ENCODE data around the gene ICAM4.

ICAM4 gene

GRCh38 chr19:10291554-10292205, 4.9 kb downstream of the ICAM4 start:
- peak; percentile 27 for DNase-seq

GRCh38 chr19:10292206-10292788, 5.5 kb downstream of the ICAM4 start:
- peak; percentile 77 for DNase-seq

GRCh38 chr19:10292789-10293636, 6.3 kb downstream of the ICAM4 start:
- no peak for DNase-seq

- no peak for DNase-seq
These were observed 7.0 kb downstream of the ICAM4 start for GRCh38 chr19:10293637-10294367.

- DNase-seq = no peak
These were observed 7.6 kb downstream of the ICAM4 start for GRCh38 chr19:10294368-10294697.

- peak; percentile 85 for DNase-seq
These were observed 8.6 kb downstream of the ICAM4 start for GRCh38 chr19:10295305-10295846.

- DNase-seq = no peak
These were observed 9.3 kb downstream of the ICAM4 start for GRCh38 chr19:10295847-10296591.

- no peak for DNase-seq
These were observed 13.0 kb downstream of the ICAM4 start for GRCh38 chr19:10299545-10300458.

GRCh38 chr19:10305139-10305806, 18.5 kb downstream of the ICAM4 start:
- DNase-seq = no peak

- DNase-seq = no peak
These were observed 19.6 kb downstream of the ICAM4 start for GRCh38 chr19:10306327-10306726.

- no peak for DNase-seq
These were observed 22.7 kb downstream of the ICAM4 start, which contains the start of gene ZGLP1 for GRCh38 chr19:10309423-10309822. TSS of gene ZGLP1 (minus strand) at chr19:10309815.

GRCh38 chr19:10315335-10316214, 28.8 kb downstream of the ICAM4 start, which contains the start of gene FDX2:
TSS of gene FDX2 (minus strand) at chr19:10316015. CDS start at chr19:10315996, 19 bp downstream.
- peak; percentile 92 for DNase-seq

- DNase-seq = no peak
These were observed 29.7 kb downstream of the ICAM4 start for GRCh38 chr19:10316229-10317044.

GRCh38 chr19:10317045-10317856, 30.5 kb downstream of the ICAM4 start:
- no peak for DNase-seq

- DNase-seq = no peak
These were observed 31.2 kb downstream of the ICAM4 start for GRCh38 chr19:10317857-10318462.

GRCh38 chr19:10318807-10319682, 32.3 kb downstream of the ICAM4 start:
- DNase-seq = no peak
